Bronchial epithelial cell (primary cell): ENCODE data around the gene GTF2I. TPM values are rescaled to one million over a fixed set of nuclear protein-coding genes. Genes with fewer than 3 reads are reported as not detected.

Experiments
- DNase-seq: peaks from one replicate; pipeline ENCODE4 v3.0.0-alpha.2; 2010; ENCODE audit warnings: low read depth
- FAIRE-seq: peaks from 2 replicates; lab custom pipeline; 2011; peaks lifted over from hg19 to GRCh38; lab: Jason Lieb, UNC
- H3K27me3 ChIP-seq: 2 replicates; pipeline ENCODE4 v1.5.1; 2011; ENCODE audit warnings: low read length; ENCODE audit not compliant: control insufficient read depth, insufficient read depth
- H3K36me3 ChIP-seq: 2 replicates; pipeline ENCODE4 v1.5.1; 2011; ENCODE audit warnings: low read length; ENCODE audit not compliant: control insufficient read depth, insufficient read depth
- H3K4me3 ChIP-seq: 2 replicates; pipeline ENCODE4 v1.5.1; 2011; ENCODE audit warnings: mild to moderate bottlenecking, low read depth, low read length, control low read depth
- total RNA-seq: library from RNA; depleted of rRNA; stranded (reverse); fragments of >200 nt; gene quantifications from 2 replicates; pipeline ENCODE4 v1.2.1, GENCODE V29; 2014
- TF ChIP-seq, protein P1 (sequence below): IDR thresholded peaks from 2 replicates; pipeline ENCODE4 v1.5.1; 2011; ENCODE audit warnings: mild to moderate bottlenecking, moderate library complexity, low read length, control low read depth, inconsistent platforms; ENCODE audit not compliant: insufficient read depth, severe bottlenecking

The GTF2I gene
- total RNA-seq, 1 donor from 2014 or later: 46.1 TPM

DNA sequence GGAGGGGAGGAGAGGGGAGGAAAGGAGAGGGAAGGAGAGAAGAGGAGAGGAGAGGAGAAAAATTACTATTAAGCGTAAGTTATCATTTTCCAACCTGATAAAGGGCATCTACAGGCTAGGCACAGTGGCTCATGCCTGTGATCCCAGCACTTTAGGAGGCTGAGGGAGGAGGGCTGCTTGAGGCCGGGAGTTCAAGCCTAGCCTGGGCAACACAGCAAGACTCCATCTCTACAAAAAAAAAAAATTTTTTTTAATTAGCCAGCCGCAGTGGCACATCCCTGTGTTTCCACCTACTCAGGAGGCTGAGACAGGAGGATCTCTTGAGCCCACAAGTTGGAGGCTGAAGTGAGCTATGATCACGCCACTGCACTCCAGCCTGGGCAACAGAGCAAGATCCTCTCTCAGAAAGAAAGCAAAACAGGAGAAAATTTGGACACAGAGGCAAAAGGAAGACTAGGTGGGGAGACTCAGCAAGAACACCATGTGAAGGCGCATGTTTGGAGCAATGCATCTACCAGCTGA is 35.2 kb upstream of the GTF2I start:
- Histone ChIP-seq H3K4me3 (no peak overlapping the region), H3K36me3 (no peaks in the 10 kb centered on the region), H3K27me3 (no peaks in the 10 kb centered on the region)
- TF ChIP-seq, protein P1, sequence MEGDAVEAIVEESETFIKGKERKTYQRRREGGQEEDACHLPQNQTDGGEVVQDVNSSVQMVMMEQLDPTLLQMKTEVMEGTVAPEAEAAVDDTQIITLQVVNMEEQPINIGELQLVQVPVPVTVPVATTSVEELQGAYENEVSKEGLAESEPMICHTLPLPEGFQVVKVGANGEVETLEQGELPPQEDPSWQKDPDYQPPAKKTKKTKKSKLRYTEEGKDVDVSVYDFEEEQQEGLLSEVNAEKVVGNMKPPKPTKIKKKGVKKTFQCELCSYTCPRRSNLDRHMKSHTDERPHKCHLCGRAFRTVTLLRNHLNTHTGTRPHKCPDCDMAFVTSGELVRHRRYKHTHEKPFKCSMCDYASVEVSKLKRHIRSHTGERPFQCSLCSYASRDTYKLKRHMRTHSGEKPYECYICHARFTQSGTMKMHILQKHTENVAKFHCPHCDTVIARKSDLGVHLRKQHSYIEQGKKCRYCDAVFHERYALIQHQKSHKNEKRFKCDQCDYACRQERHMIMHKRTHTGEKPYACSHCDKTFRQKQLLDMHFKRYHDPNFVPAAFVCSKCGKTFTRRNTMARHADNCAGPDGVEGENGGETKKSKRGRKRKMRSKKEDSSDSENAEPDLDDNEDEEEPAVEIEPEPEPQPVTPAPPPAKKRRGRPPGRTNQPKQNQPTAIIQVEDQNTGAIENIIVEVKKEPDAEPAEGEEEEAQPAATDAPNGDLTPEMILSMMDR: no peak
- FAIRE-seq (no peak), DNase-seq (no peak)

DNA sequence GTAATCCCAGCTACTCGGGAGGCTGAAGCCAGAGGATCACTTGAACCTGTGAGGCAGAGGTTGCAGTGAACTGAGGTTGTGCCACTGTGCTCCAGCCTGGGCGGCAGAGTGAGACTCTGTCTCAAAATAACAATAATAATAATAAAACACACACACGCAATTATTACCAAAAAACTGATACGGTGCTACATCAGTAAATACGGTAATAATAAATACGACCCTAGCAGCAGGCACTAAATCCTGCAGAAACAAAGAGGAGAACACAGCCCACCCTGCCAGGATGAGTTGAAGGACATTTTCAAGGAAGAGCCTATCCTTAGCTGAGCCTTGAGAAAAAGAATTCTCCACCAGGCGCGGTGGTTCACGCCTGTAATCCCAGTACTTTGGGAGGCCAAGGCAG is 34.4 kb upstream of the GTF2I start:
- TF ChIP-seq, protein P1: no peak
- H3K27me3 ChIP-seq: no peaks in the 10 kb centered on the region
- DNase-seq (no peak), FAIRE-seq (no peak)
- no peaks in the 10 kb centered on the region for H3K36me3 ChIP-seq
- no peak overlapping the region for H3K4me3 ChIP-seq

DNA sequence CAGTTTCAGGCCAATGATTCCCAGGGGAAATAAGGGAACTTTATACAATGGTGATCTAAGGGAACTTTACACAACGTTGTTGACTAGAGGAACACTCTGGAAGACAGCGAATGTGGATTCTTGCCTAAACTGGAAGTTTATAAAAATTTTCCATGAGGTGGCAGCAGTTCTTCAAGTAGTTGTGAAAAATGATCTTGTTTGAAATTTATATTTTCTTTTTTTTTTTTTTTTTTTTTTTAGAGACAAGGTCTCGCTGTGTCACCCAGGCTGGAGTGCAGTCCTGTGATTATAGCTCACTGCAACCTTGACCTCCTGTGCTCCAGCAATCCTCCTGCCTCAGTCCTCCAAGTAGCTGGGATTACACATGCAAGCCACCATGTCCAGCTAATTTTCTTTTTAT is 32.1 kb upstream of the GTF2I start:
- Histone ChIP-seq H3K36me3 (no peaks in the 10 kb centered on the region), H3K4me3 (no peak overlapping the region), H3K27me3 (no peaks in the 10 kb centered on the region)
- DNase-seq: peak; percentile 38
- TF ChIP-seq, protein P1: no peak
- no peak for FAIRE-seq

DNA sequence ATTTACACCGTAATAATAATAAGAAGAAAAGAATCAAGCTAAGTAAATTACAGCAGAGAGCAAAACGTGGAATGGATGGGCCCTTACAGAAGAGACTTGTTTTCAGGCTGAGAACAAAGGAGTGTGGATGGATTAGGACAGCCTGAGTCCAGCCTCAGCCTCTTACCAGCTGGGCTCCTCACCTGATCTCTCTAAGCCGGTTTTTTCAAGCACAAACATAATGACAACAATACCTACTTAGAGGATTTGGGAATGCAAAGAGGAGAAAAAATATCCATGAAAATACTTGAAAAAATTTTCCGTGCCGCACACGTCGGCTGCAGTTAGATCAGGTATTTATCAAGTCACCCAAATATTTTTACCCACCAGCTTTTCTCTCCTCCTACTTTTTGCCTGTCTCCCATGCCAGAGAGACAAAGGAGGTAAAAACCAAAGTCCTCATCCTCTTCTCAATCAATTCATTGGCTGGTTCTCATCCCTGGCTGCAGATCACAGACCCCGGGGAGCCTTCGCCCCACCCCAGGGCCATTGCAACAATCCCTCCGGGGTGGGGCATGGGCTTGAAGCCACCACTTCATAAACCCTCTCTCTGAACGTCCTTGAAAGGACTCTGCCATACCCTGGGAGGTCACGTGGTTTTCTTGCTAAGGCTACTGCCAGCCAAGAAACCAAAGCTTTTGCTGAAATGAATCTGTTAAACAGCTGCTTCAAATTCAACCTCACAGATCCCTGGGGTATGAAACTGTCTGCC is 29.7 kb upstream of the GTF2I start:
- no peak for FAIRE-seq
- no peak for DNase-seq
- TF ChIP-seq, protein P1: no peak
- Histone ChIP-seq H3K4me3 (no peak overlapping the region), H3K36me3 (no peaks in the 10 kb centered on the region), H3K27me3 (no peaks in the 10 kb centered on the region)

DNA sequence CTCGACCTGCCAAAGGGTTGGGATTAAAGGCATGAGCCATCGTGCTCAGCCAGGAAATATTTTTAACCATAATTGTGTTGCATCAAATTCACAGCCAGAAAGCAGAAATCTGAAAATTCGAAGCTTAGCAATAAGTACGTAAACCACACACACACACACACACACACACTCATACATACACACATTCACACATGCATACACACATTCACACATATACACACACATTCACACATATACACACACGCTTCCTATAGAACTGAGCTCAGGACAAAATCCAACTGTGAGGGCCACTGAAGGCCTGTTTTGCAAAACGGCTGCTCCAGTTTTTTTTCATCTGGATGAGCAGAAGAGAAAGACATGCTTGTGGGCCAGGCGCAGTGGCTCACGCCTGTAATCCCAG is 25.0 kb upstream of the GTF2I start:
- FAIRE-seq: no peak
- H3K27me3 ChIP-seq: no peaks in the 10 kb centered on the region

More for the DNA sequence above, 25.0 kb upstream of the GTF2I start:
- TF ChIP-seq, protein P1: no peak
- DNase-seq: no peak
- no peaks in the 10 kb centered on the region for H3K36me3 ChIP-seq
- no peak overlapping the region for H3K4me3 ChIP-seq
